ENCODE results near the gene NBAS.

DNA sequence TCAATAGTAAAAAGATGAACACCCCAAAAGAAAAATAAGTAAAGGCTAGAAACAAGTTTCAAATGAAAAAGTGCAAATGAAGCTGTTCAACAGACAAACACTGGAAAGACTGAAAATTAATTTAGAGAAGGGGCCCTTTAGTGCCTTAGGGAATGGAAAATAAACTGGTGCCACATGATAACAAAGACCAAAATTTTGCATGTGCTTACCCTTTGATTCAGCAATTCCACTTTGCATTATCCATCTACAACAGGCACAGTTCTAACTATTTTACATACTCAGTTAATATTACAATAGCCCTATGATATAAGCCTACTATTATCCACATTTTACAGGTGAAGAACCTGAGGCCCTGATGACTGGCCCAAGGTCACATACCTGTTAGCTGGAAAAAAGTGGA, 183.9 kb downstream of the NBAS start:
- TF ChIP-seq, protein P1, sequence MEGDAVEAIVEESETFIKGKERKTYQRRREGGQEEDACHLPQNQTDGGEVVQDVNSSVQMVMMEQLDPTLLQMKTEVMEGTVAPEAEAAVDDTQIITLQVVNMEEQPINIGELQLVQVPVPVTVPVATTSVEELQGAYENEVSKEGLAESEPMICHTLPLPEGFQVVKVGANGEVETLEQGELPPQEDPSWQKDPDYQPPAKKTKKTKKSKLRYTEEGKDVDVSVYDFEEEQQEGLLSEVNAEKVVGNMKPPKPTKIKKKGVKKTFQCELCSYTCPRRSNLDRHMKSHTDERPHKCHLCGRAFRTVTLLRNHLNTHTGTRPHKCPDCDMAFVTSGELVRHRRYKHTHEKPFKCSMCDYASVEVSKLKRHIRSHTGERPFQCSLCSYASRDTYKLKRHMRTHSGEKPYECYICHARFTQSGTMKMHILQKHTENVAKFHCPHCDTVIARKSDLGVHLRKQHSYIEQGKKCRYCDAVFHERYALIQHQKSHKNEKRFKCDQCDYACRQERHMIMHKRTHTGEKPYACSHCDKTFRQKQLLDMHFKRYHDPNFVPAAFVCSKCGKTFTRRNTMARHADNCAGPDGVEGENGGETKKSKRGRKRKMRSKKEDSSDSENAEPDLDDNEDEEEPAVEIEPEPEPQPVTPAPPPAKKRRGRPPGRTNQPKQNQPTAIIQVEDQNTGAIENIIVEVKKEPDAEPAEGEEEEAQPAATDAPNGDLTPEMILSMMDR (conservative IDR thresholded peaks at IDR 0.05 in 1 of 2, IDR thresholded peaks at IDR 0.05 in 1 of 2; ENCODE audit: low read depth in 1 of 2, low read length in 2 of 2), result no peak
- no peak for TF ChIP-seq EZH2 (IDR thresholded peaks at IDR 0.05; ENCODE audit: low read length, missing control alignments)
